Mucosa of rectum (tissue), 2 donors: ENCODE measurements around the gene PGLYRP3.

Experiments
- H3K27ac ChIP-seq, 2 donors: one replicate each; pipeline ENCODE4 v1.7.0; 2013; ENCODE audit warnings: inconsistent platforms in 2 of 2, low read depth in 2 of 2, low read length in 2 of 2
- H3K27me3 ChIP-seq, 2 donors: one replicate each; pipeline ENCODE4 v1.7.0; 2013; ENCODE audit warnings: low read length in 2 of 2; ENCODE audit not compliant: control insufficient read depth in 2 of 2, insufficient read depth in 2 of 2
- H3K36me3 ChIP-seq, 2 donors: one replicate each; pipeline ENCODE4 v1.7.0; 2013; ENCODE audit warnings: low read length in 2 of 2; ENCODE audit not compliant: control insufficient read depth in 2 of 2, insufficient read depth in 2 of 2
- H3K4me1 ChIP-seq, 2 donors: one replicate each; pipeline ENCODE4 v1.7.0; 2013; ENCODE audit warnings: low read length in 2 of 2, mild to moderate bottlenecking in 1 of 2; ENCODE audit not compliant: control insufficient read depth in 2 of 2, insufficient read depth in 2 of 2
- H3K4me3 ChIP-seq, 2 donors: one replicate each; pipeline ENCODE4 v1.7.0; 2013; ENCODE audit warnings: low read length in 2 of 2
- H3K9ac ChIP-seq, 2 donors: one replicate each; pipeline ENCODE4 v1.7.0; 2013; ENCODE audit warnings: low read length in 2 of 2, low read depth in 1 of 2, mild to moderate bottlenecking in 1 of 2
- H3K9me3 ChIP-seq, 2 donors: one replicate each; pipeline ENCODE4 v1.7.0; 2013; ENCODE audit warnings: low read length in 2 of 2; ENCODE audit not compliant: control insufficient read depth in 2 of 2
- donor health status: healthy.
- donor health status: Normal muscosa, but diverticular disease.

The PGLYRP3 gene

GRCh38 chr1:153313288-153313687 is 536 bp upstream of the PGLYRP3 start:
- no peak overlapping the region for H3K27ac ChIP-seq
- no peak overlapping the region for H3K4me3 ChIP-seq
- H3K9me3 ChIP-seq: no peaks in the 10 kb centered on the region
- H3K27me3 ChIP-seq: no peaks in the 10 kb centered on the region
- H3K4me1 ChIP-seq: no peaks in the 10 kb centered on the region
- H3K9ac ChIP-seq: no peak overlapping the region
- no peaks in the 10 kb centered on the region for H3K36me3 ChIP-seq

DNA sequence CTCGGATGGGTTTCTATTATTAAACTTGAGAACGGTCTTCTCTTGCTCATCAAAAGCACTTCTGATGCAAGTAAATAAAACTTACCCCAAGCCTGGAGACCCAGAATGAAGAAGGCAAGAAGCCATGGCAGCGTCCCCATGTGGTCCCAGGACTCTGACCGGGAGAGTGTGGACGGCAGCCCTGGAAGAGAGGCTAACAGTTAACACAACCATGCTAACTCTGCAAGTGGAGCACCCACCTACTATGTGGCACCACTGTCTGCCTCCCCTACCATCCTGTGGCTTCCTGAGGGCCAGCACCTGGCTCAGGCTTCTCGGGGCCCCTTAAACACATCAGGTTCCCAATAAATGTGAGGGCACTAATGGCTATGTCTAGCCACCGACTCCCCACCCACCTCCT is 2.2 kb downstream of the PGLYRP3 start:
- H3K4me1 ChIP-seq: no peaks in the 10 kb centered on the region

DNA sequence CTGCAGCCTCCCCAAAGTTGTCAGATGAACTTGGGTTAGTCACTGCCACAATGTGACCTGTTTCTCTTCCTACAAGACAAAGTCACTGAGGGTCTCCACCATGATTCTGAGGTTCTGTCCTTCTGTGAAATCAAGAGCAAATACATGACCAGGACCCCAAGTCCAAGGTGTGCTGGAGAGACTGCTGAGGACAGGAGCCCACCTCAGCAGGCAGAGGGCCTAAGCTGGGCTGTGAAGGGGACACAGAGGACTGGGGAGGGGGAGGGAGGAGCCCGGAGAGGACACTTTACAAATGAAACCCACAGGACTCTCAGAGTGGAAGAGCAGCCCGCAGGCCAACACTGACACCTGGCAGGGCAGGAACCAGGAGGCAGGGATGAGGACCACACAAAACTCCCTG is 3.3 kb downstream of the PGLYRP3 start:
- Histone ChIP-seq H3K36me3 (no peaks in the 10 kb centered on the region), H3K27me3 (no peaks in the 10 kb centered on the region), H3K4me1 (no peaks in the 10 kb centered on the region), H3K27ac (no peak overlapping the region), H3K9ac (no peak overlapping the region), H3K4me3 (no peak overlapping the region), H3K9me3 (no peaks in the 10 kb centered on the region)

More for the DNA sequence above, 2.2 kb downstream of the PGLYRP3 start:
- H3K27me3 ChIP-seq: no peaks in the 10 kb centered on the region
- H3K36me3 ChIP-seq: no peaks in the 10 kb centered on the region
- no peak overlapping the region for H3K4me3 ChIP-seq
- no peaks in the 10 kb centered on the region for H3K9me3 ChIP-seq
- H3K27ac ChIP-seq: no peak overlapping the region
- no peak overlapping the region for H3K9ac ChIP-seq

DNA sequence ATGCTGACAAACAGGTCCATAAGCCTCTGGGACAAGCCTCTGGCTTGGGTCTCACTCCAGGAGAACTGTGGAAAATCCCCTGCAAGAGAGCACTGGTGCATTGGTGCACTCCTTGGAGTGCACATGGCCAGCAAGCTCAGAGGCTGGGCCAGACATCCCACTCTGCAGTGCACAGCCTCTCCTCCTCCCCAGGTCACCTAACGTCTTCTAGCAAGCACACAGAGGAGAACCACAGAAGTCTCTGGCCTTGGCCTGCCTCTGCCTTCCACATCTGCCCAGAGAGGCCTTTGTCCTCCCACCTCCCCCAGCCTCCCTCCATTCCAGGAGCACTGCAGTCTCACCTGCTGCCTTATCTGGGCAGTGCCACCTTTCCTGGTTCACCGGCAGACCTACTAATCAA is 4.2 kb downstream of the PGLYRP3 start:
- Histone ChIP-seq H3K9me3 (no peaks in the 10 kb centered on the region), H3K36me3 (no peaks in the 10 kb centered on the region), H3K9ac (no peak overlapping the region), H3K27ac (no peak overlapping the region), H3K4me1 (no peaks in the 10 kb centered on the region), H3K27me3 (no peaks in the 10 kb centered on the region), H3K4me3 (no peak overlapping the region)

DNA sequence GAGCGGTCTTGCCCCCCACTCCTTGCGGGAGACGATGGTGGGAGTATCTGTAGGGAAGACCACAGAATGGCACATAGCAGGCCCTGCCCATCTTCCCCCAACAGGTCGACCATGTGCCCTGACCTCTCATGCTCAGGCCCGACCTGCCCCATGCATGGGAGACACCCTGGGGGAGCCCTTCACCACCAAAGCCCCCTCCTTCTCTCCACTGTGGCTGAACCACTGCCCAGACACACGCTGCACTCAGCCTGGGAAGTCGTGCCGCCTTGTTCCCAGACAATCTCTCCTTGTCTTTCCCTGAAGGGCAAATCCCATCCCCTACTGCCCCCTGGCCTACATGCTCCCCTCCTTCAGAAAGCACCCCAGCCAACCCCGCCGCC is 5.5 kb downstream of the PGLYRP3 start:
- no peak overlapping the region for H3K4me3 ChIP-seq
- no peaks in the 10 kb centered on the region for H3K9me3 ChIP-seq
- H3K36me3 ChIP-seq: no peaks in the 10 kb centered on the region
- H3K9ac ChIP-seq: no peak overlapping the region
- no peaks in the 10 kb centered on the region for H3K27me3 ChIP-seq
- no peaks in the 10 kb centered on the region for H3K4me1 ChIP-seq
- no peak overlapping the region for H3K27ac ChIP-seq

DNA sequence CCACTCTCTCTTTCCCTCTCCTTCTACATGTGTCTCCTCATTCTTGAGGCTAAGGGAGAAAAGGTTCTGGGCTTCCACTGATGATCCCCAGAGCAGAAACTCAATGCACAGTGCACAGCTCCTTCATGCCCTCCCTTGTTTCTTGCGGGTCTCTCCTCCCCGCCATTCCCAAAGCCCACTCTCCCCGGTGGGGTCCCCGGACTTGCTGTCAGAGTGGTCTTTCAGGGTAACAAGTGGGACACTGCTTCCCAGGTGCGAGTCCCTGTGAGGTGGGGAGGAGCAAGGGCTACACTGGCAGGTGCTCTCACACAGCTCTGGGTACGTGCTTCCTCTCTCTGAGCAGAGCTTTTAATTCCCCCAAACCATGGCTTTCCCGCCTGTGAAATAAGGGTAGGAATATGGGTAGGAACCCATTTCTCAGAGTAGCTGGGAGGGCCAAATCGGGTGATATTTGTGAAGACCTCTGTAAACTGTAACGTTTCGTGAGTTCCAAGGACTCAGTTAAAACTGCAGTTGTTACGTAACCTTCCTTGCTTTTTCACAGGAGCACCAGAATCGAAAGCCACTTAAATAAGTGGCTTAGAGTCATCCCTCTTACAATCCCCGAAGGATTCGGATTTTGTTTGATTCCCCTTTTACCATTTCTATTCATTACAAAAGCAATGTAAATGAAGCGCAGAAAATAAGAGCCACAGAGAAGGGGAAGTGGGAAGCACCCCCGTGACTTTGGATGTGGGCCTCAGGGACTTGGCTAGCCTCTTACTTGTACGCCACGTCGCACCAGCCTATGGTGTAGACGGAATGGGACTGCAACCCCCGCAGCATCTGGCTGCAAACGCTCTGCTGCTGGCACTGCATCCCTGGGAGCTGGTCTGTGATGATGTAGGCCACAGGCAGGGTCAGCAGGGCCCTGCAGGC is 6.2 kb downstream of the PGLYRP3 start:
- Histone ChIP-seq H3K36me3 (no peaks in the 10 kb centered on the region), H3K27ac (no peak overlapping the region), H3K9me3 (no peaks in the 10 kb centered on the region), H3K4me1 (no peaks in the 10 kb centered on the region), H3K27me3 (no peaks in the 10 kb centered on the region), H3K9ac (no peak overlapping the region), H3K4me3 (no peak overlapping the region)

DNA sequence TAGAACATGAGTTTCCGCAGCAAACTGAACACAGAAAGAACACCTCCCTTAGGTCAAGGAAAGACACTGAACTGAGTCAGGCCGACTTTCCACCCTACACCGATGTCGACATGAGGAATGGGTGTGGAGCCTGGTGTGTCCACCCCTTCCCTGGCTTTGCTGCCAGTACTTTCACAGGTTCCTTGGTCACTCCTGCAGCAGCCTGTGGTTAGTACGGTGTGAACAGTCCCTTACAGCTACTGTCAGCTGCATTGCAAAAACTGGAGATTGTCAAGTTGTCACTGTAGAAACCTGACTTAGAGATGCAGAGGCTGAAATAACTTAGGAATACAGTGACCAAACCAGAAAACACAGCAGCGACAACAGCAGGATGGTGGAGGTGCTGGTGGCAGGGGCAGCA is 7.1 kb downstream of the PGLYRP3 start:
- no peak overlapping the region for H3K27ac ChIP-seq
- H3K9me3 ChIP-seq: no peaks in the 10 kb centered on the region
- no peaks in the 10 kb centered on the region for H3K36me3 ChIP-seq
- H3K9ac ChIP-seq: no peak overlapping the region
- no peak overlapping the region for H3K4me3 ChIP-seq
- H3K27me3 ChIP-seq: no peaks in the 10 kb centered on the region
- no peaks in the 10 kb centered on the region for H3K4me1 ChIP-seq

GRCh38 chr1:153302308-153302707 is 10.4 kb downstream of the PGLYRP3 start:
- Histone ChIP-seq H3K4me3 (no peak overlapping the region), H3K9ac (no peak overlapping the region), H3K4me1 (no peaks in the 10 kb centered on the region), H3K27ac (no peak overlapping the region), H3K36me3 (no peaks in the 10 kb centered on the region), H3K9me3 (no peaks in the 10 kb centered on the region), H3K27me3 (no peaks in the 10 kb centered on the region)

DNA sequence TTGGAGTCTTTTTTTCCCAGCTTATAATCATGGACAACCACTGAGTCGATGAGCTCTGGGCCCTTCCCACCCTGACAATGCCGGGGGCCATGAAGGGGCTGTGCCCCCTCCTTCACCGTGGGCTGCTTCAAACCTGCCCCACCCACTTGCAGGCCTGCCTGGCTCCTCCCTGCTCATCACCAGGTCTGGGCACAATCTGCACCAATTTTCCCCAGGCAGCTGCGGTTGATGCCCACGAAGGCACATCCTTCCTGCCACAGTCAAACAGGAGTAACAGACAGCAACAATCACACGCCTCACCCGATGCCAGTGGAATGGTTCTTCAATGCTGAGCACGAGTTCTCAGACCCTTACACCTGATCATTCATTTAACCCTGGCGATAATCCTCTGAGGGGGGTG is 18.9 kb downstream of the PGLYRP3 start:
- peaks cover 0 to 2% of the 10 kb centered on the region in 2 donors for H3K27me3 ChIP-seq
- H3K4me3 ChIP-seq: no peak overlapping the region
- H3K9ac ChIP-seq: no peak overlapping the region
- no peaks in the 10 kb centered on the region for H3K4me1 ChIP-seq
- no peak overlapping the region for H3K27ac ChIP-seq
- H3K9me3 ChIP-seq: no peaks in the 10 kb centered on the region
- H3K36me3 ChIP-seq: no peaks in the 10 kb centered on the region

DNA sequence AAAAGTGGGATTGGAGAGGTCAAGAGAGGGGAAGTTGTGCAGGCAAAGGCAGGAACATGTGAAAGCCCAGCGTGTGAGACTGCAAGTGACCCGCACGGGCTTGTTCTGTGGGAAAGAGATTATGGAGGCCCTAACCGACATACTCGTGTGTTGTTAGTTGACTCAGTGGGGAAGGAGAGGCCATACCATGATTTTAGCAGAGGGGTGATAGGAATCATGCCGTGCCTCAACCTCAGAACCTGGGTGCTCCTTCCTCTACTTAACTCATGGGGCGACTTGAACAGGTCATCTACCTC is 19.3 kb downstream of the PGLYRP3 start:
- Histone ChIP-seq H3K27me3 (peaks cover 0 to 2% of the 10 kb centered on the region in 2 donors), H3K9ac (no peak overlapping the region), H3K4me3 (no peak overlapping the region), H3K4me1 (no peaks in the 10 kb centered on the region), H3K27ac (no peak overlapping the region), H3K9me3 (no peaks in the 10 kb centered on the region), H3K36me3 (no peaks in the 10 kb centered on the region)
